ENCODE results near the gene OCA2. TPM values are rescaled to one million over a fixed set of nuclear protein-coding genes. Genes with fewer than 3 reads are reported as not detected.

OCA2 gene
- total RNA-seq, 1 donor from 2014 or later = 0.26 TPM

- FAIRE-seq (no peak), DNase-seq (ENCODE audit: low read depth) (no peak)
- no peaks in the 10 kb centered on the region for H3K36me3 ChIP-seq (ENCODE audit: control insufficient read depth, insufficient read depth, low read length)
- no peaks in the 10 kb centered on the region for H3K27me3 ChIP-seq (ENCODE audit: control insufficient read depth, insufficient read depth, low read length)
- no peak overlapping the region for H3K4me3 ChIP-seq (ENCODE audit: low read depth, low read length)
- no peak for TF ChIP-seq CTCF (IDR thresholded peaks at IDR 0.05; ENCODE audit: insufficient read depth, low read length, severe bottlenecking)
Observed at GRCh38 chr15:27771892-27772291, 327.2 kb downstream of the OCA2 start.

- no peak overlapping the region for H3K4me3 ChIP-seq (ENCODE audit: low read depth, low read length)
- H3K36me3 ChIP-seq (ENCODE audit: control insufficient read depth, insufficient read depth, low read length) = no peaks in the 10 kb centered on the region
- H3K27me3 ChIP-seq (ENCODE audit: control insufficient read depth, insufficient read depth, low read length) = no peaks in the 10 kb centered on the region
- no peak for TF ChIP-seq CTCF (IDR thresholded peaks at IDR 0.05; ENCODE audit: insufficient read depth, low read length, severe bottlenecking)
- DNase-seq (ENCODE audit: low read depth) = no peak
- no peak for FAIRE-seq
Observed at GRCh38 chr15:27770769-27771554, 328.2 kb downstream of the OCA2 start.

GRCh38 chr15:27770086-27770607, 329.0 kb downstream of the OCA2 start:
- Histone ChIP-seq H3K36me3 (ENCODE audit: control insufficient read depth, insufficient read depth, low read length) (no peaks in the 10 kb centered on the region), H3K4me3 (ENCODE audit: low read depth, low read length) (no peak overlapping the region), H3K27me3 (ENCODE audit: control insufficient read depth, insufficient read depth, low read length) (no peaks in the 10 kb centered on the region)
- FAIRE-seq (no peak), DNase-seq (ENCODE audit: low read depth) (no peak)
- no peak for TF ChIP-seq CTCF (IDR thresholded peaks at IDR 0.05; ENCODE audit: insufficient read depth, low read length, severe bottlenecking)

- no peak for TF ChIP-seq CTCF (IDR thresholded peaks at IDR 0.05; ENCODE audit: insufficient read depth, low read length, severe bottlenecking)
- no peak for FAIRE-seq
- no peak for DNase-seq (ENCODE audit: low read depth)
- Histone ChIP-seq H3K27me3 (ENCODE audit: control insufficient read depth, insufficient read depth, low read length) (no peaks in the 10 kb centered on the region), H3K4me3 (ENCODE audit: low read depth, low read length) (no peak overlapping the region), H3K36me3 (ENCODE audit: control insufficient read depth, insufficient read depth, low read length) (no peaks in the 10 kb centered on the region)
Observed at GRCh38 chr15:27769652-27770051, 329.5 kb downstream of the OCA2 start.

- DNase-seq (ENCODE audit: low read depth) = no peak
- H3K27me3 ChIP-seq (ENCODE audit: control insufficient read depth, insufficient read depth, low read length) = no peaks in the 10 kb centered on the region
- no peak for TF ChIP-seq CTCF (IDR thresholded peaks at IDR 0.05; ENCODE audit: insufficient read depth, low read length, severe bottlenecking)
- no peak for FAIRE-seq
- no peaks in the 10 kb centered on the region for H3K36me3 ChIP-seq (ENCODE audit: control insufficient read depth, insufficient read depth, low read length)
- H3K4me3 ChIP-seq (ENCODE audit: low read depth, low read length) = no peak overlapping the region
Observed at GRCh38 chr15:27768732-27769475, 330.2 kb downstream of the OCA2 start.
